ENCODE data around the gene UCKL1. TPM values are rescaled to one million over a fixed set of nuclear protein-coding genes. Genes with fewer than 3 reads are reported as not detected.
"Not testable (repeated sequence)": the region's sequence is repeated elsewhere in the genome, so short reads cannot be mapped to it uniquely, and the experiment has no call there.

UCKL1 gene
- total RNA-seq, 1 experiment from 2014 or later, result 55.1 TPM

DNA sequence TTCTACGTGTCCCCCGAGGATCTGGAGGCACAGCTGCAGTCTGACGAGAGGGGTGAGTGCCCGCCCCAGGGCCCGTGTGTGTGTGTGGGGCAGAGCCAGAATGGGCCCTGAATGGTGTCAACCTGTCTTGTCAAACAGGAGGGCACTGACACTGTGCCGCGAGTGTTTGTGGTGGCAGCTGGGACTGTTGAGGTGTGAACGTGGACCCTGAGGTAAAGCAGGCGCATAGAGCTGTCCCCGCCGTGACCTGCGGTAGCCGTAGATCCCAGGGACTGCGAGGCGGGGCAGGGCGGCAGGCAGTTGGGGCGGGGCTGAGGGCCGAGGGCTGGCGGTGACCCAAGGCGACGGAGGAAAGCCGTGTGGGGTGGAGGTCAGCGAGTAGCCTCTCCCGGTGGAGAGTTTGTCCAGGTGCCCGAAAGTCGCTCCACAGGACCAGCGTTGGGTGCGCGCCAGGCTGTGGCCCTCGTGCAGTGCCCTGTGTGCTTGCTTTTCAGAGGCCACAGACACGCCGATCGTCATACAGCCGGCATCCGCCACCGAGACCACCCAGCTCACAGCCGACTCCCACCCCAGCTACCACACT is 25.2 kb downstream of the UCKL1 start:
- peaks cover 34% of the 10 kb centered on the region for H4K20me1 ChIP-seq (ENCODE audit: insufficient read depth)
- no peaks in the 10 kb centered on the region for H3K4me1 ChIP-seq (replicated peaks; ENCODE audit: insufficient read depth)
- H3K27ac ChIP-seq, result no peak overlapping the region
- no peak overlapping the region for H3K4me2 ChIP-seq
- POLR2A ChIA-PET (ENCODE audit: unreplicated experiment), result no interaction called here
- peaks cover 25% of the 10 kb centered on the region for H3K36me3 ChIP-seq (ENCODE audit: low read depth)
- BruUV-seq (replicated peaks), result no TSS peak
- H2AFZ ChIP-seq, result no peak overlapping the region
- CTCF ChIA-PET, result no interaction called here
- no peak for DNase-seq
- H3K4me3 ChIP-seq, result no peak overlapping the region
- no peaks in the 10 kb centered on the region for H3K27me3 ChIP-seq (ENCODE audit: insufficient read depth, low read depth)
- H3F3A ChIP-seq (ENCODE audit: insufficient read depth, low read depth), result peaks cover 4% of the 10 kb centered on the region
- no peaks in the 10 kb centered on the region for H3K9me2 ChIP-seq (ENCODE audit: insufficient read depth)
- TF ChIP-seq EZH2 (IDR thresholded peaks at IDR 0.05; ENCODE audit: low read depth), result no peak
- TF ChIP-seq, protein P1, sequence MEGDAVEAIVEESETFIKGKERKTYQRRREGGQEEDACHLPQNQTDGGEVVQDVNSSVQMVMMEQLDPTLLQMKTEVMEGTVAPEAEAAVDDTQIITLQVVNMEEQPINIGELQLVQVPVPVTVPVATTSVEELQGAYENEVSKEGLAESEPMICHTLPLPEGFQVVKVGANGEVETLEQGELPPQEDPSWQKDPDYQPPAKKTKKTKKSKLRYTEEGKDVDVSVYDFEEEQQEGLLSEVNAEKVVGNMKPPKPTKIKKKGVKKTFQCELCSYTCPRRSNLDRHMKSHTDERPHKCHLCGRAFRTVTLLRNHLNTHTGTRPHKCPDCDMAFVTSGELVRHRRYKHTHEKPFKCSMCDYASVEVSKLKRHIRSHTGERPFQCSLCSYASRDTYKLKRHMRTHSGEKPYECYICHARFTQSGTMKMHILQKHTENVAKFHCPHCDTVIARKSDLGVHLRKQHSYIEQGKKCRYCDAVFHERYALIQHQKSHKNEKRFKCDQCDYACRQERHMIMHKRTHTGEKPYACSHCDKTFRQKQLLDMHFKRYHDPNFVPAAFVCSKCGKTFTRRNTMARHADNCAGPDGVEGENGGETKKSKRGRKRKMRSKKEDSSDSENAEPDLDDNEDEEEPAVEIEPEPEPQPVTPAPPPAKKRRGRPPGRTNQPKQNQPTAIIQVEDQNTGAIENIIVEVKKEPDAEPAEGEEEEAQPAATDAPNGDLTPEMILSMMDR (conservative IDR thresholded peaks at IDR 0.05), result no peak
- intact Hi-C loops (cut with micrococcal nuclease; ENCODE audit: unreplicated experiment), result no loop called here
- no peaks in the 10 kb centered on the region for H3K9me3 ChIP-seq (ENCODE audit: insufficient read depth, low read depth)
- H3K79me2 ChIP-seq (ENCODE audit: low read depth), result no peaks in the 10 kb centered on the region

DNA sequence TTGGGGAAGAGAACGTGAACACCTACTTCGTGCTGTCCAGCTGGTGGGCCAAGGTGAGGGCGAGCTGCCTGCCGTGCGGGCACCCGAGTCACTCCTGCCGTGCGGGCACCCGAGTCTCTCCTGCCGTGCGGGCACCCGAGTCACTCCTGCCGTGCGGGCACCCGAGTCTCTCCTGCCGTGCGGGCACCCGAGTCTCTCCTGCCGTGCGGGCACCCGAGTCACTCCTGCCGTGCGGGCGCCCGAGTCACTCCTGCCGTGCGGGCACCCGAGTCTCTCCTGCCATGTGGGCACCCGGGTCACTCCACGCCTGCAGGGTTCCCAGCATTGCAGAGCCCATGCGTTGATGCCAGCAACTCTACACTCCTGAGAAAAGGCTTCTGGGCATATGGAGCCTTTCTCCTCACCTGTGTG is 26.7 kb downstream of the UCKL1 start:
- CTCF ChIA-PET; intact Hi-C loops (cut with micrococcal nuclease; ENCODE audit: unreplicated experiment): not testable (repeated sequence)

GRCh38 chr20:63929071-63929470 is 27.1 kb downstream of the UCKL1 start:
- no peak overlapping the region for H3K27ac ChIP-seq
- no peak for DNase-seq
- BruUV-seq (replicated peaks), result no TSS peak
- H3F3A ChIP-seq (ENCODE audit: insufficient read depth, low read depth), result peaks cover 6% of the 10 kb centered on the region
- 0 out of 2 replicates have a peak, but pooled peaks cover 5% of the 10 kb centered on the region for H3K79me2 ChIP-seq (ENCODE audit: low read depth)
- ChIA-PET CTCF (no interaction called here), POLR2A (ENCODE audit: unreplicated experiment) (no interaction called here)
- intact Hi-C loops (cut with micrococcal nuclease; ENCODE audit: unreplicated experiment), result no loop called here
- H2AFZ ChIP-seq, result no peak overlapping the region
- H3K4me2 ChIP-seq, result no peak overlapping the region
- peaks cover 27% of the 10 kb centered on the region for H3K36me3 ChIP-seq (ENCODE audit: low read depth)
- H3K9me2 ChIP-seq (ENCODE audit: insufficient read depth), result no peaks in the 10 kb centered on the region
- no peak overlapping the region for H3K4me3 ChIP-seq
- TF ChIP-seq, protein P1 (conservative IDR thresholded peaks at IDR 0.05), result no peak
- TF ChIP-seq EZH2 (IDR thresholded peaks at IDR 0.05; ENCODE audit: low read depth), result no peak
- no peaks in the 10 kb centered on the region for H3K9me3 ChIP-seq (ENCODE audit: insufficient read depth, low read depth)
- H4K20me1 ChIP-seq (ENCODE audit: insufficient read depth), result peaks cover 21% of the 10 kb centered on the region
- no peaks in the 10 kb centered on the region for H3K27me3 ChIP-seq (ENCODE audit: insufficient read depth, low read depth)
- no peaks in the 10 kb centered on the region for H3K4me1 ChIP-seq (replicated peaks; ENCODE audit: insufficient read depth)

More for the DNA sequence above, 26.7 kb downstream of the UCKL1 start:
- H3K4me1 ChIP-seq (replicated peaks; ENCODE audit: insufficient read depth); H3K27ac ChIP-seq; H3K9me3 ChIP-seq (ENCODE audit: insufficient read depth, low read depth); H2AFZ ChIP-seq; DNase-seq; H3F3A ChIP-seq (ENCODE audit: insufficient read depth, low read depth); H3K4me2 ChIP-seq; H3K27me3 ChIP-seq (ENCODE audit: insufficient read depth, low read depth); H3K4me3 ChIP-seq; H3K9me2 ChIP-seq (ENCODE audit: insufficient read depth); BruUV-seq (replicated peaks); POLR2A ChIA-PET (ENCODE audit: unreplicated experiment); H3K79me2 ChIP-seq (ENCODE audit: low read depth): not testable (repeated sequence)
- Histone ChIP-seq H4K20me1 (ENCODE audit: insufficient read depth) (peaks cover 22% of the 10 kb centered on the region), H3K36me3 (ENCODE audit: low read depth) (peaks cover 27% of the 10 kb centered on the region)

DNA sequence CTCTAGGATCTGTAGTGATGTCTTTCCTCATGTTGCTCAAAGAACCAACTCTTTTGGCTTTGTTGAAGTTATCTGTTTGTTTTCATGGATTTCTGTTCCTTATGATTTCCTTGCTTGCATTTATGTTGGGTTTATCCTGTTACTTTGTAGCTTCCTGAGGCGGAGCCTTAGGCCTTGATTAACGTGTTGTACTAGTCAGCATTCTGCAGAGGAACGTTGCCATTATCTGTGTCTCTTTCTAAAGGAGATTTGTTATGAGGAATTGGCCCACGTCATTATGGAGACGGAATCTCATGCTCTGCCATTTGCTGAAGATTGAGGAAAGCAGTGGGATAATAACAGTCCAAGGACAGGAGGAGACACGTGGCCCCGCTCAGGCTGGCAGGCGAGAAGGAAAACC is 29.9 kb downstream of the UCKL1 start:
- Histone ChIP-seq H3K27ac (no peak overlapping the region), H3K4me2 (no peak overlapping the region), H3K27me3 (ENCODE audit: insufficient read depth, low read depth) (no peaks in the 10 kb centered on the region), H3K9me3 (ENCODE audit: insufficient read depth, low read depth) (no peaks in the 10 kb centered on the region), H3K36me3 (ENCODE audit: low read depth) (peaks cover 22% of the 10 kb centered on the region), H4K20me1 (ENCODE audit: insufficient read depth) (peaks cover 32% of the 10 kb centered on the region), H3K79me2 (ENCODE audit: low read depth) (peaks cover 20% of the 10 kb centered on the region; the same call in 1 of the 2 replicates), H3K4me1 (replicated peaks; ENCODE audit: insufficient read depth) (no peaks in the 10 kb centered on the region), H3K9me2 (ENCODE audit: insufficient read depth) (no peaks in the 10 kb centered on the region), H3K4me3 (no peak overlapping the region), H2AFZ (no peak overlapping the region), H3F3A (ENCODE audit: insufficient read depth, low read depth) (peaks cover 6% of the 10 kb centered on the region)
- intact Hi-C loops (cut with micrococcal nuclease; ENCODE audit: unreplicated experiment), result no loop called here
- POLR2A ChIA-PET (ENCODE audit: unreplicated experiment), result no interaction called here
- no TSS peak for BruUV-seq (replicated peaks)
- DNase-seq, result no peak
- CTCF ChIA-PET, result no interaction called here
- TF ChIP-seq, protein P1 (conservative IDR thresholded peaks at IDR 0.05), result no peak
- TF ChIP-seq EZH2 (IDR thresholded peaks at IDR 0.05; ENCODE audit: low read depth), result no peak

Measured in PC-9 (cell line).